SKM-1 treated with dmso at 0.1 percent for 144 hours (cell line): ENCODE results near the gene LYPD4.
A peak's percentile ranks its signal among the peaks of the same experiment; 100 is the strongest.

ENCODE experiments used
- DNase-seq: peaks from one replicate; lab custom pipeline; 2025; ENCODE audit not compliant: unreplicated experiment; lab: John Stamatoyannopoulos, UW

Gene LYPD4, protein sequence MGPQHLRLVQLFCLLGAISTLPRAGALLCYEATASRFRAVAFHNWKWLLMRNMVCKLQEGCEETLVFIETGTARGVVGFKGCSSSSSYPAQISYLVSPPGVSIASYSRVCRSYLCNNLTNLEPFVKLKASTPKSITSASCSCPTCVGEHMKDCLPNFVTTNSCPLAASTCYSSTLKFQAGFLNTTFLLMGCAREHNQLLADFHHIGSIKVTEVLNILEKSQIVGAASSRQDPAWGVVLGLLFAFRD

GRCh38 chr19:41844601-41845000 is at the start of gene LYPD4:
TSS of gene LYPD4 (minus strand) at chr19:41844683. CDS start at chr19:41839285, 5,398 bp downstream.
- no peak for DNase-seq

- DNase-seq, result no peak
Observed at GRCh38 chr19:41893899-41894298, 49.4 kb upstream of the LYPD4 start.

- DNase-seq, result no peak
Observed at GRCh38 chr19:41892173-41892902, 47.9 kb upstream of the LYPD4 start.

DNA sequence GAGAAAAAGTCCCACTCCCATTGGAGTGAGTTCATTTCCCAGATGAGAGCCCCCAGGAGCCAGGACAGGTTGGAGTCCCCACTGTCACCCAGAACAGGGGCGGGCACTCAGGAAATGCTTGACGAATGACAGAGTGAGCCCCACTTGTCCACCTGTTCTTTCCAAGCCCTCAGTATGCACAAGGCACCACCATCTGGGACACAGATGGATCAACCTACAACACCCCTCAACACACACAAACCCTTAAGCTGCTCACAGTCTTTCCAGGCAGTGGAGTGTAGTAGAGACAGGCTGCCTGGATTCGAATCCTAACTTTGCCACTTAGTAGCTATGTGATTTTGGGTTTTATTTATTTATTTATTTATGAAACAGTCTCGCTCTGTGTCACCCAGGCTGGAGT is 46.5 kb upstream of the LYPD4 start:
- no peak for DNase-seq

DNA sequence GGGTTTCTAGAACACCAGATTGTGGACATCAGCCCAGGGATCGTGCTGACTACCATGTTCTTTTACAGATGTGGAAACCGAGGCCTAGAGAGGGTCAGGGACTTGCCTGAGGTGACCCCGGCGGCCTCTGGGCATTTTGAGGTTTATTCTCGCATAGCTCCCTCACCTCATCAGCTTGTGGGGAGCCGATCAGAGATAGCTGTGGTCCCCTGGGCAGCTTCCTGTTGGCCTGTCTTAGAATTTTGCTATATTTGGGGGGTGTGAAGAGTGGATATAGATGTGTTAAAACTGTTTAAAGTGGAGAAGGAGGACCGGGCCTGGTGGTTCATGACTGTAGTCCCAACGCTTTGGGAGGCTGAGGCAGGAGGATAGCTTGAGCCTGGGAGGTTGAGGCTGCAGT is 45.4 kb upstream of the LYPD4 start:
- no peak for DNase-seq

DNA sequence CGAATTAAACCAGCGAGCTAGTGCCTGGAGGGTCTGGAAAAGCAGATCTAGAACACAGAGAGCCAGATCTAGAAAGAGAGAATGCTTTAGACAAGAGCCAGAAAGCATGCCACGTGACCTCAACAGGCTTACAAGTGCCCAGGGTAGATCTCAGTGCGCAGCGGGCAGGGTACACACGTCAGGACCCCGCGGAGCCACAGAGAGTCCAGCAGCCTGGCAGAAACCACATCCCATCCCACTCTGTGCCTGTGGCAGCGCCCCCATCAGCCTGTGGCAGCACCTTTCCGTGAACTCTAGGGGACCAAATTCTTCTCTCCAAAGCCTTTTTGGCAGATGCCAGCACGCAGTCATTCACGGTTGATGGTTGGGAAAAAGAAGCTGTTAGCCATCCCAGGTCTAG is 44.4 kb upstream of the LYPD4 start:
- DNase-seq, result no peak

GRCh38 chr19:41887711-41888382 is 43.4 kb upstream of the LYPD4 start:
- DNase-seq, result no peak

DNA sequence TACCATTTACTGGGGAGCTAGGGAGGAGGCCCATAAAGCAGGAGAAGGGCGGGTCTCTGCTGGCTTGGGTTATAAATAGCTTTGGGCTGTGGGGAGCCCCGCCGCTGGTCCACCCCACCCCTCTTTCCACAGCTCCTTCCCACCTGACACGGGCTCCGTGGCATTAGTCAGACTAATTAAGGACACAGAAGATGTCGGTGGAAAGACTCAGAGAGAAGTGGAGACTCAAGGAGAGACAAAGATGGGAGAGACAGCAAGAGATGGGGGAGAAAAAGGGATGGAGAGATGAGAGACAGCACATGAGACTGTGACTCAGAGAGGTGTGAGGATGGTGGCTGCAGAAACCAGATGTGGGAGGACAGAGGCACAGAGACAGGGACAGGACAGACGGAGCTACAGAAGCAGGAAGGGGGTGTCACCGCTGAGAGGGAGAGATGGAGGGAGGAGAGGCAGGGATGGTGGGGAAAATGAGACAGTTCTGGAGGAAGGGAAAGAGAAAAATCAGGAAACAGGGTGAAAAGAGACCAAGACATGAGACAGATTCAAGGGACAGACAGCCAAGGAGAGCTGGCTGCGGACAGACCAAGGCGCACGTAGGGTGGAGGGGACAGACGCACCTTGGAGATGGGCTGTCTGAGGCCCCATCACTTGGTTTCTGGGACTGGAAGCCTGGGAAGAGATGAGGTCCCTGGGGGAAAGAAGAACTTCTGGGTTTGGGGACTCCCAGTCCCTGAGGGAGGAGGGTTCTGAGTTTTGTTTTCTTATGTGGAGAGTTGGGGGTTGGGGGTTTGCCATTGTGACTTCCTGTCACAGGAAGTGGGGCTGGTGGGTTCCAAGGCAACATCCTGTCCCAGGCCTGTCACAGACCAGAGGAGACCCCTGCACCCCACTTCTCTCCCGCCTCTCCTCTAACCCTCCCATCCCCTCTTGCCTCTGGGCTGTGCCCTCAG is 42.6 kb upstream of the LYPD4 start:
- DNase-seq, result no peak

- DNase-seq, result peak; percentile 84
Observed at GRCh38 chr19:41883821-41884733, 39.6 kb upstream of the LYPD4 start.

DNA sequence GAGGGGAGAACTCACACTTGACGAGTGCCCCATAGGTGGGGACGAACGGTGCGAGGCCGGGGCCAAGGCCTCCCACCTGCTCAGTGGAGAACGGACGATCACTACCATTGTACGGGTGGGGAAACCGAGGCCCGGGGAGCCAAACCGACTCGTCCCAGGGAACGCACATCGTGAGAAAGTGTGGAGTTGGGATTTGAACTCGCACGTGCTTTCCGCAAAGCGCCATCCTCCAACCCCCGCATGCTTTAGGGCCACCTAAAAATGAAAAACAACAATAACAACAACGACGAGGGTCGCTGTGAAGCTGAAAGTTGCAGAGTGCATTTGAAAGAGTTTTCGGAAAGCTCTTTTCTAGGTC is 39.0 kb upstream of the LYPD4 start:
- no peak for DNase-seq

DNA sequence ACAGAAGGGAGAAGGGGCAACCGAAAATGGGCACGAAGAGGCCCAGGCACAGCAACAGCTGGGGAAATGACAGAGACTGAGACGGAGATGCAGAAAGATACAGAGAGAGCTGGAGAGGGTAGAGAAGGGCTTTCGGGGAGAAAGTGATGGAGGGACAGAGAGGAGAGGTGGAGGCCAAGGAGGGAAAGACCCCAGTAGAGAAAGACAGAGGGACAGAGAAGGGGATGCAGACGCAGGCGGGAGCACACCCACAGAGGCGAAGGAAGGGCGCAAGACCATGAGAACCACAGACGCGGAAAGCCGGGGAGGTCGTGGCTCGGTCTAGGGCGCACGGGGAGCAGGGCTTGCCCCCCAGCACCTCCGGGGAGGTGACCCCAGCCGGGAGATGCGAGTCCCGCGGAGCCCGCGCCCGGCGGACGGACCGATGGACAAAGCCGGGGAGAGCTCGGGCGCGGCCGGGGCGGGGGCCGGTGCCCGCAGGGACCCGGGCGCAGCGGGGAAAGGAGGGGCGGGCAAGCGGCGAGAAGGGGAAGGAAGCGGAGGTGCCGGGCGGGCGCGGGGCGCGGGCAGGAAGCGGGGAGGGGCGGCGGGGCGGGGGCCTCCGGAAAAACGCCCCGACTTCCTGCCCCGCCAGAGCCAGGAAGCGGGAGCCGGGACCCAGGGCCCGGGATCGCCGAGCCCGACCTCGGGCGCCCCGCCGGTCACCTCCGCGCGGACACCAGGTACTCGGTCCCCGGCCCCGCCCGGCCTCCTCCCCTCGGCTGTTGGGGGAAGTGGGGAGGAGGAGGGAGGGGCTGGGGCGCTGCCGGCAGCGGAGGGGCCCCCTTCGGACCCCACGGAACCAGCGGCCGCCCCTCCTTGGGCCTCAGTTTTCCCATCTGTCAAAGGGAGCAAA is 38.3 kb upstream of the LYPD4 start, which contains the start of gene ARHGEF1:
Gene ARHGEF1 (plus strand): TSS at position 617 of the 895 bp plus-strand sequence. CDS start 4,899 bp downstream, outside the sequence.
- DNase-seq, result no peak

- DNase-seq, result no peak
Observed at GRCh38 chr19:41880329-41880708, 35.8 kb upstream of the LYPD4 start.

- no peak for DNase-seq
Observed at GRCh38 chr19:41879670-41880328, 35.3 kb upstream of the LYPD4 start.

DNA sequence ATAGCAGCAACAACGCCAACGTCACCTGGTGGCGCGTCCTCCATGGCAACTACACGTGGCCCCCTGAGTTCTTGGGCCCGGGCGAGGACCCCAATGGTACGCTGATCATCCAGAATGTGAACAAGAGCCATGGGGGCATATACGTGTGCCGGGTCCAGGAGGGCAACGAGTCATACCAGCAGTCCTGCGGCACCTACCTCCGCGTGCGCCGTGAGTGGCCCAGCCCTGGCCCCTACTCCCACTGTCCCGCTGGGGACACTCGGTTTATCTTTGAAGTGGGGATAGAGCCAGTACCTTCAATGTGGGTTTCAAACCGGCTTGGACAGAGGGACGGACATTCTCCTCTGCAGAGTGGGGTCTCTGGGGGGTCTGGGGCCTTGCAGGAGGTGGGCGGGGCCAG is 34.6 kb upstream of the LYPD4 start:
- DNase-seq, result no peak

DNA sequence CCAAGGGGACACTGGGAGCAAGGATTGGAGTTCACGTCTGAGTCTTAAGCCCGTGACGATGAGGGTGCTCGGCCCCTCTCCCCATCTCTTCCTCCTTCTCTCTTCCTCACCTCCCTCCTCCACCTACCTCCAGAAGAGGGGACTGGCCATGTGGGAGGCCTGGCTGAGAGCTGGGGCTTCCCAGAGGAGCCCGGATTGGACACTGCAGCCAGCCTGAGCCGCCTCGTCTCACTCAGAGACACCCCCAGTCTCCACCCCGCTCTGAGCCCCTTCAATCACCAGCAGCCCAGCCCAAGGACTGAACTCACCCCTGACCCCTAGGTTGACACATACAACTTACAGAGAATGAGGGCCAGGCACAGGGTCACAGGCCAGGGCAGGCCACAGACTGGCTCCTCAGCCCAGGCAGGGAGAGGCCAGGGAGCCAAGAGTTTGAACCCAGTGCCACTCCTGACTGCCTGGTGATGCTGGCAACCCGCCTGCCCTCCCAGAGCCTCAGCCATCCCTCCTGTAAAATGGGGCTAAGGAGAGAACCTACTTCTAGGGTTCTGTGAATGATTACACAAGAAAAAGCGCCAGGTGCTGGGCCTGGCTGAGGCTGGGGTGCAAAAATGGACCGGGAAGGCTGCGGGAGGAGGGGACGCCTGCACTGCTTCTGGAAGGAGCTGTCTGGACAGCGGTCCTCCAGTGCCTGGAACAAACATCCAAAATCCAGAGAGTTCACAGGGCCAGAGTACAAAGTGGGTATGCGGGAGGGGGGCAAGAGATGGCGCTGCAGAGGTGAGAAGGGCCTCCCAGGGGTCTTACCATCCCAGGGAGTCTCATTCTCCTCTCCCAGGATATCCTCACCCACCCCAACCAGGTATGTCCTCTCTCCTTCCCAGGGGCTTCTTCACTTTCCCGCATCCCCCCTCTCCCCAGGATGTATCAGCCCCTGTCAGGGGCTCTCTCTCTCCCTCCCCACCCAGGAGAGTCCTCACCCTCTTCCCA is 33.7 kb upstream of the LYPD4 start:
- DNase-seq, result no peak

GRCh38 chr19:41876847-41877832 is 32.7 kb upstream of the LYPD4 start, which contains the start of gene CD79A:
TSS of gene CD79A (plus strand) at chr19:41877279. CDS start at chr19:41877305, 26 bp downstream.
- DNase-seq, result peak; percentile 78
